IMR-90 (cell line): Measurements from ENCODE around the gene OR1C1. TPM values are rescaled to one million over a fixed set of nuclear protein-coding genes. Genes with fewer than 3 reads are reported as not detected.

Experiments
- ATAC-seq: fragments of 200-7000 bp; cut with Tn5 transposase; 2 replicates; pipeline ENCODE4 v1.9.1; 2020; ENCODE audit warnings: low read depth, mild to moderate bottlenecking, moderate library complexity
- BruUV-seq: library from RNA; stranded (reverse); fragments of 400-500 nt; replicated peaks from 2 replicates; lab custom pipeline; 2021; lab: Mats Ljungman, UMichigan
- CTCF ChIA-PET: fragments of 300-600 bp; formaldehyde crosslinking; extraction: SDS; loops from one replicate; lab custom pipeline; 2021; ENCODE audit warnings: antibody characterized with exemption; lab: Yijun Ruan, JAX
- POLR2A ChIA-PET: fragments of 300-600 bp; sonication (Branson Sonifier 250); formaldehyde crosslinking; loops from one replicate; lab custom pipeline; 2022; ENCODE audit warnings: antibody characterized with exemption; ENCODE audit not compliant: unreplicated experiment; lab: Charles Lee
- DNase-seq: peaks from one replicate; pipeline ENCODE4 v3.0.0; 2013
- H2AFZ ChIP-seq: replicated peaks from 2 replicates; pipeline ENCODE3; 2013; ENCODE audit warnings: low read length, mild to moderate bottlenecking; ENCODE audit not compliant: poor library complexity
- H2AK5ac ChIP-seq: 2 replicates; pipeline ENCODE4 v1.6.1; 2013; ENCODE audit warnings: low read depth, low read length, inconsistent platforms
- H2AK9ac ChIP-seq: replicated peaks from 2 replicates; pipeline ENCODE3; 2013; ENCODE audit warnings: mild to moderate bottlenecking, low read depth, low read length, moderate library complexity; ENCODE audit not compliant: poor library complexity
- H2BK120ac ChIP-seq: 2 replicates; pipeline ENCODE4 v1.6.1; 2013; ENCODE audit warnings: low read depth, low read length, inconsistent platforms
- H2BK15ac ChIP-seq: 3 replicates; pipeline ENCODE4 v1.6.1; 2013; ENCODE audit warnings: low read depth, low read length, inconsistent platforms
- H2BK20ac ChIP-seq: 2 replicates; pipeline ENCODE4 v1.6.1; 2013; ENCODE audit warnings: low read depth, mild to moderate bottlenecking, inconsistent platforms, low read length, moderate library complexity
- H2BK5ac ChIP-seq: 2 replicates; pipeline ENCODE4 v1.6.1; 2013; ENCODE audit warnings: mild to moderate bottlenecking, low read depth, low read length, inconsistent platforms; ENCODE audit not compliant: poor library complexity, severe bottlenecking
- H3K14ac ChIP-seq: replicated peaks from 2 replicates; pipeline ENCODE4 v1.6.1; 2013; ENCODE audit warnings: low read depth, low read length, inconsistent platforms
- H3K18ac ChIP-seq: 2 replicates; pipeline ENCODE4 v1.6.1; 2013; ENCODE audit warnings: low read depth, low read length, control low read depth
- H3K23ac ChIP-seq: 2 replicates; pipeline ENCODE4 v1.6.1; 2013; ENCODE audit warnings: low read depth, low read length, inconsistent platforms
- H3K27ac ChIP-seq: 2 replicates; pipeline ENCODE4 v1.5.1; 2013; ENCODE audit warnings: mild to moderate bottlenecking, control low read depth, low read length; ENCODE audit not compliant: insufficient read depth
- H3K27me3 ChIP-seq: 2 replicates; pipeline ENCODE4 v1.6.1; 2013; ENCODE audit warnings: low read length; ENCODE audit not compliant: control insufficient read depth, insufficient read depth
- H3K36me3 ChIP-seq: 2 replicates; pipeline ENCODE4 v1.6.1; 2013; ENCODE audit warnings: low read length, mixed read lengths; ENCODE audit not compliant: control insufficient read depth, insufficient read depth
- H3K4ac ChIP-seq: 2 replicates; pipeline ENCODE4 v1.6.1; 2013; ENCODE audit warnings: low read depth, low read length, inconsistent platforms
- H3K4me1 ChIP-seq: 2 replicates; pipeline ENCODE4 v1.6.1; 2013; ENCODE audit warnings: low read length, mixed read lengths; ENCODE audit not compliant: control insufficient read depth, insufficient read depth
- H3K4me2 ChIP-seq: 2 replicates; pipeline ENCODE4 v1.6.1; 2013; ENCODE audit warnings: low read depth, mild to moderate bottlenecking, control low read depth, low read length, moderate library complexity
- H3K4me3 ChIP-seq: 2 replicates; pipeline ENCODE4 v1.5.1; 2013; ENCODE audit warnings: low read depth, mild to moderate bottlenecking, control low read depth, low read length, moderate library complexity; ENCODE audit not compliant: insufficient read depth
- H3K56ac ChIP-seq: 2 replicates; pipeline ENCODE4 v1.6.1; 2013; ENCODE audit warnings: low read length, inconsistent platforms; ENCODE audit not compliant: insufficient read depth; ENCODE audit errors: extremely low read depth
- H3K79me1 ChIP-seq, 2 experiments: 2 replicates each; pipeline ENCODE4 v1.6.1; 2013; ENCODE audit warnings: low read length in 2 of 2, inconsistent platforms in 1 of 2, low read depth in 1 of 2
- H3K9ac ChIP-seq: 2 replicates; pipeline ENCODE4 v1.6.1; 2013; ENCODE audit warnings: low read depth, low read length, control low read depth
- H3K9me1 ChIP-seq: 2 replicates; pipeline ENCODE4 v1.6.1; 2013; ENCODE audit warnings: low read length, inconsistent platforms; ENCODE audit not compliant: insufficient read depth
- H3K9me3 ChIP-seq: 2 replicates; pipeline ENCODE4 v1.6.1; 2013; ENCODE audit warnings: low read length; ENCODE audit not compliant: control insufficient read depth, insufficient read depth
- H4K20me1 ChIP-seq: 2 replicates; pipeline ENCODE4 v1.6.1; 2013; ENCODE audit warnings: low read length, inconsistent platforms; ENCODE audit not compliant: insufficient read depth
- H4K5ac ChIP-seq: 2 replicates; pipeline ENCODE4 v1.6.1; 2013; ENCODE audit warnings: mild to moderate bottlenecking, low read depth, low read length, control low read depth
- H4K8ac ChIP-seq, 2 experiments: 2 replicates each; pipeline ENCODE4 v1.6.1; 2013; ENCODE audit warnings: low read depth in 2 of 2, low read length in 2 of 2, control low read depth in 1 of 2, inconsistent platforms in 1 of 2
- H4K91ac ChIP-seq: 2 replicates; pipeline ENCODE4 v1.6.1; 2013; ENCODE audit warnings: low read depth, low read length, inconsistent platforms; ENCODE audit not compliant: insufficient read depth
- BHLHE40 ChIP-seq: fragments of 150-350 bp; IDR thresholded peaks from 2 replicates; pipeline ENCODE4 v1.6.1; 2016; ENCODE audit warnings: mild to moderate bottlenecking, low read depth, low read length
- MAZ ChIP-seq: IDR thresholded peaks from 2 replicates; pipeline ENCODE4 v1.6.1; 2012; ENCODE audit warnings: low read depth, mild to moderate bottlenecking, low read length, improper control_type of control experiment, moderate library complexity, borderline replicate concordance
- NFE2L2 ChIP-seq: fragments of 150-350 bp; IDR thresholded peaks from 2 replicates; pipeline ENCODE4 v1.6.1; 2016; ENCODE audit warnings: low read depth, mild to moderate bottlenecking, low read length
- RCOR1 ChIP-seq: IDR thresholded peaks from 2 replicates; pipeline ENCODE4 v1.6.1; 2012; ENCODE audit warnings: mild to moderate bottlenecking, low read length, improper control_type of control experiment; ENCODE audit not compliant: insufficient replicate concordance
- WGBS, 2 experiments: methylation state at CpG; one replicate each; pipeline versions ENCODE4 v1.1.5 to v1.1.7; 2013; ENCODE audit warnings: missing lambda C conversion rate in 2 of 2; ENCODE audit not compliant: insufficient read length in 1 of 2; ENCODE audit errors: extremely low coverage in 2 of 2; 5-methylcytosine and 5-hydroxymethylcytosine counted together
- dilution Hi-C: fragments of 300-500 bp; cut with HindIII; formaldehyde crosslinking; loops from one replicate; pipeline ENCODE4 v1.14.3; 2018; ENCODE audit warnings: low sequenced_read_pairs; ENCODE audit not compliant: unreplicated experiment
- in situ Hi-C: fragments of 300-500 bp; cut with MboI; formaldehyde crosslinking; loops from 3 replicates; pipeline ENCODE4 v1.14.3; 2019; ENCODE audit warnings: low sequenced_read_pairs, inconsistent platforms, mixed read lengths
- intact Hi-C: fragments of 100-400 bp; cut with micrococcal nuclease; formaldehyde crosslinking; loops from 2 replicates; pipeline ENCODE4 v1.10.0; 2022
- polyA plus RNA-seq, 3 experiments: library from polyadenylated mRNA; depleted of rRNA; stranded (reverse); fragments of >200 nt; gene quantifications; 2 replicates each; pipeline ENCODE4 v1.2.3, GENCODE V29; 2012; ENCODE audit warnings: low replicate concordance in 1 of 3
- total RNA-seq: library from RNA; depleted of rRNA; stranded (reverse); fragments of >200 nt; gene quantifications from 2 replicates; pipeline ENCODE4 v1.2.3, GENCODE V29; 2012
- TF ChIP-seq, protein P1 (sequence below): conservative IDR thresholded peaks from 2 replicates; pipeline ENCODE4 v1.5.1; 2012; ENCODE audit warnings: mild to moderate bottlenecking, low read depth, low read length, improper control_type of control experiment
- TF ChIP-seq, protein P2 (sequence below): fragments of 150-350 bp; IDR thresholded peaks from 2 replicates; pipeline ENCODE4 v1.6.1; 2016; ENCODE audit warnings: low read depth, mild to moderate bottlenecking, low read length, moderate library complexity, borderline replicate concordance

Gene OR1C1
- total and polyA plus RNA-seq, 2 of the 4 experiments (the other 2 are of a cell fraction): not detected

DNA sequence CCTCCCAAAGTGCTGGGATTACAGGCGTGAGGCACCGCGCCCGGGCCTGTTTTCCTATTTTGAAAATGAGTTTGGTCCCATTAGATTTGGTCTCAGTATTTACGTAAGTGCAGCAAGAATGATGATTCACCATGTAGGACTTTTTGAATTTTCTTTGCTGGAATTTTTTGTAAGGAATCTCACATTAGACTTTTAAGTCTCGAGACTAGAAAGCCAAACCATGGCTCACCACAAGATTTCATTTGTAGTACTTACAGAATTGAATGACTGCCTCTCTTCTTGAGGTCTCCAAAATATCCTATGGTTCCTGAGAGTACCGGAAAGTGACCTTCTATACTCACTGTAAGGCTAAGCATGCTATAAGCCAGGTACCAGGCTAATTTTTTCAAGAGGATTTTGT is 12.7 kb downstream of the OR1C1 start:
- no peak overlapping the region; the same call in 1 of the 2 replicates for H3K4me2 ChIP-seq
- DNase-seq (peak; percentile 37), ATAC-seq (no peak)
- peaks cover 15% of the 10 kb centered on the region for H3K9me3 ChIP-seq
- no peaks in the 10 kb centered on the region for H4K20me1 ChIP-seq
- no peak overlapping the region for H3K4me3 ChIP-seq
- no CpG with 5 or more reads among the region's 7 CpGs for WGBS, 2 experiments
- H3K36me3 ChIP-seq: no peaks in the 10 kb centered on the region
- H2AK9ac ChIP-seq: no peak overlapping the region
- ChIA-PET CTCF (no interaction called here), POLR2A (no interaction called here)
- H4K5ac ChIP-seq: no peak overlapping the region
- no peak overlapping the region for H4K8ac ChIP-seq
- no peak overlapping the region for H2BK120ac ChIP-seq
- no peak overlapping the region for H3K27ac ChIP-seq
- no peak overlapping the region for H3K4ac ChIP-seq
- no peak overlapping the region for H2BK20ac ChIP-seq
- H3K4me1 ChIP-seq: no peaks in the 10 kb centered on the region
- in situ Hi-C loops (no loop called here), dilution Hi-C loops (no loop called here), intact Hi-C loops (no loop called here)
- no peak overlapping the region for H4K91ac ChIP-seq
- peak overlapping the region; percentile 46 for H2BK5ac ChIP-seq
- H3K18ac ChIP-seq: no peak overlapping the region
- no TSS peak for BruUV-seq
- TF ChIP-seq BHLHE40: 0 out of 2 replicates have a peak, but pooled peaks have one; percentile 31
- TF ChIP-seq, protein P1, sequence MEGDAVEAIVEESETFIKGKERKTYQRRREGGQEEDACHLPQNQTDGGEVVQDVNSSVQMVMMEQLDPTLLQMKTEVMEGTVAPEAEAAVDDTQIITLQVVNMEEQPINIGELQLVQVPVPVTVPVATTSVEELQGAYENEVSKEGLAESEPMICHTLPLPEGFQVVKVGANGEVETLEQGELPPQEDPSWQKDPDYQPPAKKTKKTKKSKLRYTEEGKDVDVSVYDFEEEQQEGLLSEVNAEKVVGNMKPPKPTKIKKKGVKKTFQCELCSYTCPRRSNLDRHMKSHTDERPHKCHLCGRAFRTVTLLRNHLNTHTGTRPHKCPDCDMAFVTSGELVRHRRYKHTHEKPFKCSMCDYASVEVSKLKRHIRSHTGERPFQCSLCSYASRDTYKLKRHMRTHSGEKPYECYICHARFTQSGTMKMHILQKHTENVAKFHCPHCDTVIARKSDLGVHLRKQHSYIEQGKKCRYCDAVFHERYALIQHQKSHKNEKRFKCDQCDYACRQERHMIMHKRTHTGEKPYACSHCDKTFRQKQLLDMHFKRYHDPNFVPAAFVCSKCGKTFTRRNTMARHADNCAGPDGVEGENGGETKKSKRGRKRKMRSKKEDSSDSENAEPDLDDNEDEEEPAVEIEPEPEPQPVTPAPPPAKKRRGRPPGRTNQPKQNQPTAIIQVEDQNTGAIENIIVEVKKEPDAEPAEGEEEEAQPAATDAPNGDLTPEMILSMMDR: no peak
- no peak for TF ChIP-seq MAZ
- TF ChIP-seq RCOR1: no peak
- no peak for TF ChIP-seq NFE2L2
- TF ChIP-seq, protein P2, sequence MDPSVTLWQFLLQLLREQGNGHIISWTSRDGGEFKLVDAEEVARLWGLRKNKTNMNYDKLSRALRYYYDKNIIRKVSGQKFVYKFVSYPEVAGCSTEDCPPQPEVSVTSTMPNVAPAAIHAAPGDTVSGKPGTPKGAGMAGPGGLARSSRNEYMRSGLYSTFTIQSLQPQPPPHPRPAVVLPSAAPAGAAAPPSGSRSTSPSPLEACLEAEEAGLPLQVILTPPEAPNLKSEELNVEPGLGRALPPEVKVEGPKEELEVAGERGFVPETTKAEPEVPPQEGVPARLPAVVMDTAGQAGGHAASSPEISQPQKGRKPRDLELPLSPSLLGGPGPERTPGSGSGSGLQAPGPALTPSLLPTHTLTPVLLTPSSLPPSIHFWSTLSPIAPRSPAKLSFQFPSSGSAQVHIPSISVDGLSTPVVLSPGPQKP: no peak
- H3K9ac ChIP-seq: no peak overlapping the region
- no peaks in the 10 kb centered on the region for H3K9me1 ChIP-seq
- no peaks in the 10 kb centered on the region for H3K27me3 ChIP-seq
- no peak overlapping the region for H3K56ac ChIP-seq
- no peak overlapping the region for H2BK15ac ChIP-seq
- H3K23ac ChIP-seq: no peak overlapping the region
- no peaks in the 10 kb centered on the region for H3K79me1 ChIP-seq
- no peak overlapping the region for H2AFZ ChIP-seq
- H2AK5ac ChIP-seq: no peak overlapping the region
- no peak overlapping the region for H3K14ac ChIP-seq
